A673 (cell line): ENCODE measurements around the gene COBLL1.

Experiments used
- CTCF ChIP-seq: fragments of 300-800, 200-600 bp; sonication (generic); conservative IDR thresholded peaks from 2 replicates; pipeline ENCODE4 v1.5.1; 2017; ENCODE audit warnings: low read depth, mild to moderate bottlenecking, antibody characterized with exemption, low read length, moderate library complexity, mixed read lengths
- EZH2 ChIP-seq: fragments of 200-600 bp; sonication (generic); IDR thresholded peaks from 2 replicates; pipeline ENCODE4 v1.6.1; 2017; ENCODE audit warnings: borderline replicate concordance, low read depth, mild to moderate bottlenecking, mixed read lengths, antibody characterized with exemption, low read length; ENCODE audit not compliant: poor library complexity, severe bottlenecking

GRCh38 chr2:164764474-164764873 lies 77.1 kb downstream of the COBLL1 start:
- TF ChIP-seq CTCF = no peak
- TF ChIP-seq EZH2 = no peak
